HEK293 (cell line): ENCODE data around the gene KANTR.
A peak's percentile ranks its signal among the peaks of the same experiment; 100 is the strongest.

ENCODE experiments used
- CTCF ChIA-PET: fragments of 350-600 bp; formaldehyde crosslinking; extraction: SDS; loops from one replicate; lab custom pipeline; 2021; ENCODE audit warnings: antibody characterized with exemption; lab: Yijun Ruan, JAX
- POLR2A ChIA-PET: fragments of 300-600 bp; formaldehyde crosslinking; extraction: SDS; loops from one replicate; lab custom pipeline; 2020; ENCODE audit warnings: antibody characterized with exemption, inconsistent platforms; lab: Yijun Ruan, JAX
- H3K27ac ChIP-seq: fragments of 200-500 bp; sonication (Bioruptor generic); 2 replicates; pipeline ENCODE4 v1.5.1; 2014; ENCODE audit warnings: low read depth, low read length, control low read depth, inconsistent platforms; ENCODE audit errors: extremely low read depth
- H3K36me3 ChIP-seq, 2 experiments: fragments of 200-500 bp in 1 of 2; sonication (Bioruptor generic) in 1 of 2; 1 replicate in 1 of 2; 2 replicates in 1 of 2; pipeline ENCODE4 v1.5.1; 2014 to 2017; ENCODE audit warnings: inconsistent platforms in 2 of 2, low read length in 2 of 2; ENCODE audit not compliant: control insufficient read depth in 2 of 2, insufficient read depth in 1 of 2
- H3K4me1 ChIP-seq: fragments of 200-500 bp; sonication (Bioruptor generic); 2 replicates; pipeline ENCODE4 v1.5.1; 2014; ENCODE audit warnings: mild to moderate bottlenecking, low read length, inconsistent platforms; ENCODE audit not compliant: control insufficient read depth, insufficient read depth
- H3K4me3 ChIP-seq: 2 replicates; pipeline ENCODE4 v1.5.1; 2011; ENCODE audit warnings: low read depth, mild to moderate bottlenecking, control low read depth, low read length, moderate library complexity
- H3K9me3 ChIP-seq: fragments of 200-500 bp; sonication (Bioruptor generic); 2 replicates; pipeline ENCODE4 v1.5.1; 2014; ENCODE audit warnings: low read depth, low read length, inconsistent platforms; ENCODE audit not compliant: control insufficient read depth, insufficient read depth
- CTCF ChIP-seq: fragments of 450-650 bp; formaldehyde crosslinking; IDR thresholded peaks from 2 replicates; pipeline ENCODE4 v1.5.1; 2016; ENCODE audit warnings: missing biosample characterization, missing genetic modification characterization
- IKZF3 ChIP-seq: fragments of 450-650 bp; IDR thresholded peaks from 2 replicates; pipeline ENCODE4 v1.5.0; 2018; ENCODE audit warnings: missing biosample characterization, mild to moderate bottlenecking, missing genetic modification characterization, moderate library complexity
- PATZ1 ChIP-seq: fragments of 450-650 bp; formaldehyde crosslinking; IDR thresholded peaks from 2 replicates; pipeline ENCODE4 v1.5.1; 2016; ENCODE audit warnings: missing biosample characterization, missing genetic modification characterization
- PRDM10 ChIP-seq: fragments of 450-650 bp; formaldehyde crosslinking; IDR thresholded peaks from 2 replicates; pipeline ENCODE4 v1.5.1; 2016; ENCODE audit warnings: missing biosample characterization, missing genetic modification characterization
- WT1 ChIP-seq: fragments of 450-650 bp; formaldehyde crosslinking; IDR thresholded peaks from 2 replicates; pipeline ENCODE4 v1.5.1; 2016; ENCODE audit warnings: missing biosample characterization, missing genetic modification characterization
- ZBTB26 ChIP-seq: fragments of 450-650 bp; formaldehyde crosslinking; optimal IDR thresholded peaks from 2 replicates; pipeline ENCODE3; 2016; ENCODE audit warnings: missing biosample characterization, mild to moderate bottlenecking, missing genetic modification characterization
- ZNF2 ChIP-seq: fragments of 450-650 bp; formaldehyde crosslinking; IDR thresholded peaks from 2 replicates; pipeline ENCODE4 v1.5.1; 2016; ENCODE audit warnings: missing biosample characterization, missing genetic modification characterization
- ZNF214 ChIP-seq: fragments of 450-650 bp; formaldehyde crosslinking; IDR thresholded peaks from 2 replicates; pipeline ENCODE4 v1.5.1; 2017; ENCODE audit warnings: missing biosample characterization, mild to moderate bottlenecking, missing genetic modification characterization, borderline replicate concordance
- ZNF24 ChIP-seq: fragments of 450-650 bp; formaldehyde crosslinking; IDR thresholded peaks from 2 replicates; pipeline ENCODE4 v1.5.1; 2016; ENCODE audit warnings: missing biosample characterization, missing genetic modification characterization
- ZNF324 ChIP-seq: fragments of 450-650 bp; formaldehyde crosslinking; IDR thresholded peaks from 2 replicates; pipeline ENCODE4 v1.5.1; 2016; ENCODE audit warnings: missing biosample characterization, missing genetic modification characterization
- ZNF335 ChIP-seq: fragments of 450-650 bp; formaldehyde crosslinking; conservative IDR thresholded peaks from 2 replicates; pipeline ENCODE4 v1.5.1; 2016; ENCODE audit warnings: missing biosample characterization, missing genetic modification characterization
- ZNF580 ChIP-seq: fragments of 450-650 bp; formaldehyde crosslinking; IDR thresholded peaks from 2 replicates; pipeline ENCODE4 v1.5.1; 2016; ENCODE audit warnings: missing biosample characterization, missing genetic modification characterization
- ZNF768 ChIP-seq: fragments of 450-650 bp; formaldehyde crosslinking; IDR thresholded peaks from 2 replicates; pipeline ENCODE4 v1.5.1; 2018; ENCODE audit warnings: missing biosample characterization, mild to moderate bottlenecking, missing genetic modification characterization
- ZNF776 ChIP-seq: fragments of 450-650 bp; formaldehyde crosslinking; IDR thresholded peaks from 2 replicates; pipeline ENCODE4 v1.5.0; 2017; ENCODE audit warnings: missing biosample characterization, missing genetic modification characterization, borderline replicate concordance

KANTR gene

GRCh38 chrX:53088136-53088974, 5.6 kb upstream of the KANTR start (continued):
- TF ChIP-seq PATZ1 (peak; percentile 69), ZNF776 (tag by site-specific recombination) (no peak), ZNF2 (tag by site-specific recombination) (no peak)

GRCh38 chrX:53089224-53089842, 4.6 kb upstream of the KANTR start:
- Histone ChIP-seq H3K9me3 (no peaks in the 10 kb centered on the region), H3K27ac (no peak overlapping the region), H3K4me1 (no peaks in the 10 kb centered on the region), H3K36me3 (peaks cover 15 to 40% of the 10 kb centered on the region in 2 experiments), H3K4me3 (no peak overlapping the region)
- CTCF ChIA-PET = interaction anchor here (0.6 to 3.6 kb wide), 6 partner anchors 9 to 1637 kb away, joined by 3 to 18 read pairs (median 6); no protein-coding TSS in a partner anchor
- TF ChIP-seq ZNF768 (tag by site-specific recombination) (no peak), ZNF335 (0 out of 2 replicates have a peak, but pooled peaks have one; percentile 27), ZNF214 (tag by site-specific recombination) (no peak), ZNF24 (tag by site-specific recombination) (no peak), WT1 (no peak), CTCF (tag by site-specific recombination) (peak; percentile 46), IKZF3 (tag by site-specific recombination) (peak; percentile 51; the same call in 1 of the 2 replicates), ZNF580 (no peak), ZNF324 (tag by site-specific recombination) (no peak), PRDM10 (tag by site-specific recombination) (peak; percentile 79; the same call in 1 of the 2 replicates), ZBTB26 (tag by site-specific recombination) (no peak)
- POLR2A ChIA-PET = no interaction called here
